WTC11 (cell line): ENCODE data around the gene COL21A1. TPM values are rescaled to one million over a fixed set of nuclear protein-coding genes. Genes with fewer than 3 reads are reported as not detected.

Experiments
- ATAC-seq: fragments of 200-7000 bp; cut with Tn5 transposase; 2 replicates; pipeline ENCODE4 v1.10.0; 2021; ENCODE audit warnings: mild to moderate bottlenecking, moderate library complexity
- CTCF ChIA-PET: fragments of 300-600 bp; sonication (Branson Sonifier 250); formaldehyde crosslinking; loops from one replicate; lab custom pipeline; 2021; ENCODE audit warnings: antibody characterized with exemption; lab: Charles Lee
- POLR2A ChIA-PET: fragments of 350-600 bp; sonication (Branson Sonifier 250); formaldehyde crosslinking; loops from one replicate; lab custom pipeline; 2021; ENCODE audit warnings: antibody characterized with exemption; lab: Charles Lee
- DNase-seq: peaks from one replicate; pipeline ENCODE4 v3.0.0; 2021; ENCODE audit warnings: low spot score
- H3K27ac Mint-ChIP-seq: 2 replicates; pipeline ENCODE4 v1.8.0; 2021; ENCODE audit warnings: mixed read lengths
- H3K27me3 Mint-ChIP-seq: 2 replicates; pipeline ENCODE4 v1.8.0; 2021; ENCODE audit warnings: low read depth, mild to moderate bottlenecking, moderate library complexity, mixed read lengths
- H3K36me3 Mint-ChIP-seq: 2 replicates; pipeline ENCODE4 v1.8.0; 2021; ENCODE audit warnings: mixed read lengths
- H3K4me1 Mint-ChIP-seq: 2 replicates; pipeline ENCODE4 v1.8.0; 2022; ENCODE audit warnings: mixed read lengths
- H3K4me3 Mint-ChIP-seq: 2 replicates; pipeline ENCODE4 v1.8.0; 2021; ENCODE audit warnings: mild to moderate bottlenecking, moderate library complexity, mixed read lengths
- H3K9me3 Mint-ChIP-seq: 2 replicates; pipeline ENCODE4 v1.8.0; 2021; ENCODE audit warnings: mixed read lengths
- FOXK1 ChIP-seq: sonication (generic); formaldehyde crosslinking; IDR thresholded peaks from 2 replicates; pipeline ENCODE4 v1.8.0; 2022; ENCODE audit warnings: mild to moderate bottlenecking, moderate library complexity, missing genetic modification reagents
- GRHL2 ChIP-seq: fragments of 250-450 bp; sonication (Bioruptor Pico); IDR thresholded peaks from 2 replicates; pipeline ENCODE4 v1.8.0; 2022; ENCODE audit warnings: mild to moderate bottlenecking, moderate library complexity; ENCODE audit not compliant: insufficient replicate concordance, severe bottlenecking
- IRF2 ChIP-seq: sonication (generic); formaldehyde crosslinking; IDR thresholded peaks from 2 replicates; pipeline ENCODE4 v1.8.0; 2022; ENCODE audit warnings: low read depth, missing genetic modification reagents, borderline replicate concordance
- KAT7 ChIP-seq: sonication (generic); formaldehyde crosslinking; IDR thresholded peaks from 2 replicates; pipeline ENCODE4 v1.8.1; 2023; ENCODE audit warnings: missing genetic modification reagents, mild to moderate bottlenecking, borderline replicate concordance
- NFATC4 ChIP-seq: fragments of 250-450 bp; sonication (Bioruptor Pico); IDR thresholded peaks from 2 replicates; pipeline ENCODE4 v1.9.0; 2021; ENCODE audit warnings: mild to moderate bottlenecking
- SMAD3 ChIP-seq: sonication (generic); formaldehyde crosslinking; IDR thresholded peaks from 2 replicates; pipeline ENCODE4 v1.8.0; 2022; ENCODE audit warnings: missing genetic modification reagents, mild to moderate bottlenecking, borderline replicate concordance
- SOX15 ChIP-seq: fragments of 250-450 bp; sonication (Bioruptor Pico); IDR thresholded peaks from 2 replicates; pipeline ENCODE4 v1.9.0; 2021; ENCODE audit warnings: mild to moderate bottlenecking
- TEAD1 ChIP-seq: sonication (generic); formaldehyde crosslinking; IDR thresholded peaks from 2 replicates; pipeline ENCODE4 v1.8.0; 2022; ENCODE audit warnings: mild to moderate bottlenecking, missing genetic modification reagents
- ZBTB21 ChIP-seq: sonication (generic); formaldehyde crosslinking; IDR thresholded peaks from 2 replicates; pipeline ENCODE4 v1.8.1; 2023; ENCODE audit warnings: mild to moderate bottlenecking, missing genetic modification reagents, borderline replicate concordance
- ZNF219 ChIP-seq: sonication (generic); formaldehyde crosslinking; IDR thresholded peaks from 2 replicates; pipeline ENCODE4 v1.8.0; 2023; ENCODE audit warnings: missing genetic modification reagents, mild to moderate bottlenecking, borderline replicate concordance
- ZNF317 ChIP-seq: sonication (generic); formaldehyde crosslinking; IDR thresholded peaks from 2 replicates; pipeline ENCODE4 v1.8.1; 2023; ENCODE audit warnings: low read depth, mild to moderate bottlenecking, moderate library complexity, missing genetic modification reagents, borderline replicate concordance
- total RNA-seq: library from RNA; stranded (reverse); gene quantifications from 3 replicates; pipeline ENCODE4 v1.2.3, GENCODE V29; 2021
- TF ChIP-seq, protein P1 (sequence below): fragments of 250-450 bp; sonication (Bioruptor Pico); conservative IDR thresholded peaks from 2 replicates; pipeline ENCODE4 v1.9.0; 2021; ENCODE audit warnings: mild to moderate bottlenecking
- TF ChIP-seq, protein P2 (sequence below): sonication (generic); formaldehyde crosslinking; IDR thresholded peaks from 2 replicates; pipeline ENCODE4 v1.8.1; 2022; ENCODE audit warnings: low read depth, mild to moderate bottlenecking, moderate library complexity, missing genetic modification reagents, borderline replicate concordance
- TF ChIP-seq, protein P3 (sequence below): sonication (generic); formaldehyde crosslinking; IDR thresholded peaks from 2 replicates; pipeline ENCODE4 v1.8.1; 2023; ENCODE audit warnings: mild to moderate bottlenecking, moderate library complexity, missing genetic modification reagents
- TF ChIP-seq, protein P4 (sequence below): sonication (generic); formaldehyde crosslinking; IDR thresholded peaks from 2 replicates; pipeline ENCODE4 v1.8.1; 2022; ENCODE audit warnings: low read depth, missing genetic modification reagents, borderline replicate concordance
- TF ChIP-seq, protein P5 (sequence below): sonication (generic); formaldehyde crosslinking; IDR thresholded peaks from 2 replicates; pipeline ENCODE4 v1.8.1; 2022; ENCODE audit warnings: mild to moderate bottlenecking, moderate library complexity, missing genetic modification reagents
- TF ChIP-seq, protein P6 (sequence below): sonication (generic); formaldehyde crosslinking; IDR thresholded peaks from 2 replicates; pipeline ENCODE4 v1.8.1; 2023; ENCODE audit warnings: mild to moderate bottlenecking, missing genetic modification reagents, moderate library complexity

Gene COL21A1
- total RNA-seq, 1 experiment from 2014 or later: 4.4 TPM

DNA sequence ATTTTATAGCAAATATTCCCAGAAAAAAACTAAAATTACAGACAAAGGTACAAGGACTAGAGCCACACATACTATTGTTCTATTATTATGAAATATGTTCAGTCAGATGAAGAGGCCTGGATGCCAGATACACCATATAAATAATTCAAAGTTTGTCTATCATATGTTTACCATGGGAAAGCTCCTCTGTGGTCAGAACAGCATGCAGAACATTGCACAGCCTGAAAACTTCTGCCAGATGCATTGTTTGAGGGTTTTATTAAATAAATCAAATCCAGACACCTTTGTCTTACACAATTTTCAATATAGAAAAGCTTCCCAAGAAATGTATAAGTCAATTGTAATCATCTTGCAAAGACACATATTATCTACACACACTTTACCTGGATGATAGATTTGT lies 35.0 kb upstream of the COL21A1 start (continued):
- TF ChIP-seq, protein P1, sequence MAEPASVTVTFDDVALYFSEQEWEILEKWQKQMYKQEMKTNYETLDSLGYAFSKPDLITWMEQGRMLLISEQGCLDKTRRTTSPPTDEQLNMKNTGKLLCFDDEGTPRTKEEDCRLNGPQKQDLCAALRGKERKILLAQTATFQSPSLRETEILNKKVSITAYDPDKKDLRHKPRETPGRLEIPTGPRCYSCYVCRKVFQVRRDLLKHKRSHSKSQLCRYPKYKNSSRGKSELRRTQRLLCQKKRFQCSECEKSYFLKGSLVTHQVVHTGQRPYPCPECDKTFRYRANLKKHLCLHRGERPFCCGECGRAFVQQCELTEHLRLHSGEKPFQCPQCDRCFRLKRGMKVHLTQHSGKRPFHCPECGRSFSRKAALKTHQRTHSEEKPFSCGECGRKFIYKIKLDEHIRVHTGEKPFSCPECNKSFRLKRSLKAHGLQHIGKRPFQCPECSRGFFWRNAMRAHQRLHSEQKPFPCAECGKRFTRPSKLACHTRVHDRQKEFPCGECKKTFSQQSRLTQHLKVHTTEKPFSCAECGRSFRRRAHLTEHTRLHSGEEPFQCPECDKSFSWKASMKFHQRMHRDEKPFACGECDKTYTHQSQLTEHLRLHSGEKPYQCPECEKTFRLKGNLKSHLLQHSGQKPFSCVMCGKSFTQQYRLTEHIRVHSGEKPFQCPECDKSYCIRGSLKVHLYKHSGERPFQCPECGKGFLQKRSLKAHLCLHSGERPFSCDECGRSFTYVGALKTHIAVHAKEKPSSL: no peak

DNA sequence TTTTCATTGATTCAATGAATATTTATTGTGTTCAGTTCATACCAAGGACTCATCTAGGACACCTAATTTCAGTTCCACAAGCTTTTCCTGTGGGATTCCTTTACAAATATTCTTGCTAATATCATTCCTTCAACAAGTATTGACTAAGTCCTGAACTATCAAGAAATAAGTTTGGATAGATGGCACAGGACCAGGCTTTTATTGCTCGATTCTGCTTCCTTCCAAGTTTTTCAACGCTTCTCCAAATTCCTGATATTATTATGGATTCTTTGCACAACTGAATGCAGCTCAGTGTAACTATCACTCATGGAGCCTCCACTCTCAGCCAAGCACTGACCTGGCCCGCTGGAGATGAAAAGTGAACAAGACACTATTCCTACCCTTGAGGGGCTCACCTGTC lies 32.7 kb upstream of the COL21A1 start:
- POLR2A ChIA-PET: no interaction called here
- no peaks in the 10 kb centered on the region for H3K27me3 Mint-ChIP-seq
- H3K4me3 Mint-ChIP-seq: no peak overlapping the region
- H3K9me3 Mint-ChIP-seq: peaks cover 12% of the 10 kb centered on the region
- DNase-seq (no peak), ATAC-seq (no peak)
- H3K36me3 Mint-ChIP-seq: no peaks in the 10 kb centered on the region
- no peak overlapping the region for H3K27ac Mint-ChIP-seq
- TF ChIP-seq FOXK1 (CRISPR knock-in tag) (no peak), ZNF317 (CRISPR knock-in tag) (no peak), SOX15 (CRISPR knock-in tag) (no peak), ZBTB21 (no peak), GRHL2 (CRISPR knock-in tag) (no peak), SMAD3 (CRISPR knock-in tag) (no peak), TEAD1 (no peak), ZNF219 (CRISPR knock-in tag) (no peak), NFATC4 (no peak), IRF2 (CRISPR knock-in tag) (no peak), KAT7 (CRISPR knock-in tag) (no peak)
- TF ChIP-seq, protein P2, sequence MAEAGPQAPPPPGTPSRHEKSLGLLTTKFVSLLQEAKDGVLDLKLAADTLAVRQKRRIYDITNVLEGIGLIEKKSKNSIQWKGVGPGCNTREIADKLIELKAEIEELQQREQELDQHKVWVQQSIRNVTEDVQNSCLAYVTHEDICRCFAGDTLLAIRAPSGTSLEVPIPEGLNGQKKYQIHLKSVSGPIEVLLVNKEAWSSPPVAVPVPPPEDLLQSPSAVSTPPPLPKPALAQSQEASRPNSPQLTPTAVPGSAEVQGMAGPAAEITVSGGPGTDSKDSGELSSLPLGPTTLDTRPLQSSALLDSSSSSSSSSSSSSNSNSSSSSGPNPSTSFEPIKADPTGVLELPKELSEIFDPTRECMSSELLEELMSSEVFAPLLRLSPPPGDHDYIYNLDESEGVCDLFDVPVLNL: no peak
- TF ChIP-seq, protein P3, sequence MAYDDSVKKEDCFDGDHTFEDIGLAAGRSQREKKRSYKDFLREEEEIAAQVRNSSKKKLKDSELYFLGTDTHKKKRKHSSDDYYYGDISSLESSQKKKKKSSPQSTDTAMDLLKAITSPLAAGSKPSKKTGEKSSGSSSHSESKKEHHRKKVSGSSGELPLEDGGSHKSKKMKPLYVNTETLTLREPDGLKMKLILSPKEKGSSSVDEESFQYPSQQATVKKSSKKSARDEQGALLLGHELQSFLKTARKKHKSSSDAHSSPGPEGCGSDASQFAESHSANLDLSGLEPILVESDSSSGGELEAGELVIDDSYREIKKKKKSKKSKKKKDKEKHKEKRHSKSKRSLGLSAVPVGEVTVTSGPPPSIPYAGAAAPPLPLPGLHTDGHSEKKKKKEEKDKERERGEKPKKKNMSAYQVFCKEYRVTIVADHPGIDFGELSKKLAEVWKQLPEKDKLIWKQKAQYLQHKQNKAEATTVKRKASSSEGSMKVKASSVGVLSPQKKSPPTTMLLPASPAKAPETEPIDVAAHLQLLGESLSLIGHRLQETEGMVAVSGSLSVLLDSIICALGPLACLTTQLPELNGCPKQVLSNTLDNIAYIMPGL (CRISPR knock-in tag): no peak
- TF ChIP-seq, protein P4, sequence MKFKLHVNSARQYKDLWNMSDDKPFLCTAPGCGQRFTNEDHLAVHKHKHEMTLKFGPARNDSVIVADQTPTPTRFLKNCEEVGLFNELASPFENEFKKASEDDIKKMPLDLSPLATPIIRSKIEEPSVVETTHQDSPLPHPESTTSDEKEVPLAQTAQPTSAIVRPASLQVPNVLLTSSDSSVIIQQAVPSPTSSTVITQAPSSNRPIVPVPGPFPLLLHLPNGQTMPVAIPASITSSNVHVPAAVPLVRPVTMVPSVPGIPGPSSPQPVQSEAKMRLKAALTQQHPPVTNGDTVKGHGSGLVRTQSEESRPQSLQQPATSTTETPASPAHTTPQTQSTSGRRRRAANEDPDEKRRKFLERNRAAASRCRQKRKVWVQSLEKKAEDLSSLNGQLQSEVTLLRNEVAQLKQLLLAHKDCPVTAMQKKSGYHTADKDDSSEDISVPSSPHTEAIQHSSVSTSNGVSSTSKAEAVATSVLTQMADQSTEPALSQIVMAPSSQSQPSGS (CRISPR knock-in tag): no peak
- TF ChIP-seq, protein P5, sequence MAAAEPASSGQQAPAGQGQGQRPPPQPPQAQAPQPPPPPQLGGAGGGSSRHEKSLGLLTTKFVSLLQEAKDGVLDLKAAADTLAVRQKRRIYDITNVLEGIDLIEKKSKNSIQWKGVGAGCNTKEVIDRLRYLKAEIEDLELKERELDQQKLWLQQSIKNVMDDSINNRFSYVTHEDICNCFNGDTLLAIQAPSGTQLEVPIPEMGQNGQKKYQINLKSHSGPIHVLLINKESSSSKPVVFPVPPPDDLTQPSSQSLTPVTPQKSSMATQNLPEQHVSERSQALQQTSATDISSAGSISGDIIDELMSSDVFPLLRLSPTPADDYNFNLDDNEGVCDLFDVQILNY: no peak
- TF ChIP-seq, protein P6, sequence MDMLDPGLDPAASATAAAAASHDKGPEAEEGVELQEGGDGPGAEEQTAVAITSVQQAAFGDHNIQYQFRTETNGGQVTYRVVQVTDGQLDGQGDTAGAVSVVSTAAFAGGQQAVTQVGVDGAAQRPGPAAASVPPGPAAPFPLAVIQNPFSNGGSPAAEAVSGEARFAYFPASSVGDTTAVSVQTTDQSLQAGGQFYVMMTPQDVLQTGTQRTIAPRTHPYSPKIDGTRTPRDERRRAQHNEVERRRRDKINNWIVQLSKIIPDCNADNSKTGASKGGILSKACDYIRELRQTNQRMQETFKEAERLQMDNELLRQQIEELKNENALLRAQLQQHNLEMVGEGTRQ (CRISPR knock-in tag): no peak
- CTCF ChIA-PET: interaction anchor here (1.1 kb wide), 1 partner anchor 13 kb away, joined by 3 read pairs; no protein-coding TSS in a partner anchor
- peaks cover 16% of the 10 kb centered on the region for H3K4me1 Mint-ChIP-seq
